22Rv1 (cell line): Measurements from ENCODE around the gene COL16A1.

Source experiments
- H3K27ac ChIP-seq: fragments of 450-650 bp; 2 replicates; pipeline ENCODE4 v1.5.1; 2017
- CTCF ChIP-seq: fragments of 450-650 bp; IDR thresholded peaks from 2 replicates; pipeline ENCODE4 v1.5.1; 2017; ENCODE audit warnings: mild to moderate bottlenecking
- ZFX ChIP-seq: fragments of 450-650 bp; IDR thresholded peaks from 2 replicates; pipeline ENCODE4 v1.6.1; 2017; ENCODE audit warnings: antibody characterized with exemption, borderline replicate concordance

The COL16A1 gene

GRCh38 chr1:31605908-31606427 lies 97.8 kb downstream of the COL16A1 start:
- no peak overlapping the region for H3K27ac ChIP-seq
- TF ChIP-seq ZFX: no peak
- TF ChIP-seq CTCF: no peak
